CD4-positive, alpha-beta T cell treated with Interleukin-12 subunit alpha and Interleukin-12 subunit beta, for 1 hour (primary cell): ENCODE measurements around the gene LAMA5.

Source experiments
- DNase-seq: peaks from one replicate; pipeline ENCODE4 v3.0.0-alpha.2; 2020

Gene LAMA5

DNA sequence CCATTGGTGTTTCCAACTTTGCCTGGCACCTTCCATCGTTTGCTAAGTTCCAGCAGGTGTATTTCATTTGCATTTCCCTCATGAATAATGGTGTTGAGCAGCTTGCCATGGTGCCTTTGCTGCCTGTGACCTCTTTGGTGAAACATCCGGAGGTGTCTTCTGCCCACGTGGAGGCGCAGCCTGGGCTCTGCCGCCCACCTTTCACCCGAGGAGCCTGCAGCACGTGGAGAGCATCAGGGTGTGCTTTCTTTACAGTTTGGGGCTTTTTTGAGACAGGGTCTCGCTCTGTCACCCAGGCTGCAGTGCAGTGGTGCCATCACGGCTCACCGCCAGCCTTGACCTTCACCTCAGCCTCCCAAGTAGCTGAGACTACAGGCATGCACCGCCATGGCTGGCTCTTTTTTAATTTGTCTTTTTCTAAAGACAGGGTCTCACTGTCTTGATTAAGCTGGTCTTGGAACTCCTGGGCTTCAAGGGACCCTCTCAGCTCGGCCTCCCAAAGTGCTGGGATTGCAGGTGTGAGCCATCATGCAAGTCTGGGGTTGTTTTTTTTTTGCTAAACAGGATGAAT is 67.4 kb downstream of the LAMA5 start:
- DNase-seq = no peak

DNA sequence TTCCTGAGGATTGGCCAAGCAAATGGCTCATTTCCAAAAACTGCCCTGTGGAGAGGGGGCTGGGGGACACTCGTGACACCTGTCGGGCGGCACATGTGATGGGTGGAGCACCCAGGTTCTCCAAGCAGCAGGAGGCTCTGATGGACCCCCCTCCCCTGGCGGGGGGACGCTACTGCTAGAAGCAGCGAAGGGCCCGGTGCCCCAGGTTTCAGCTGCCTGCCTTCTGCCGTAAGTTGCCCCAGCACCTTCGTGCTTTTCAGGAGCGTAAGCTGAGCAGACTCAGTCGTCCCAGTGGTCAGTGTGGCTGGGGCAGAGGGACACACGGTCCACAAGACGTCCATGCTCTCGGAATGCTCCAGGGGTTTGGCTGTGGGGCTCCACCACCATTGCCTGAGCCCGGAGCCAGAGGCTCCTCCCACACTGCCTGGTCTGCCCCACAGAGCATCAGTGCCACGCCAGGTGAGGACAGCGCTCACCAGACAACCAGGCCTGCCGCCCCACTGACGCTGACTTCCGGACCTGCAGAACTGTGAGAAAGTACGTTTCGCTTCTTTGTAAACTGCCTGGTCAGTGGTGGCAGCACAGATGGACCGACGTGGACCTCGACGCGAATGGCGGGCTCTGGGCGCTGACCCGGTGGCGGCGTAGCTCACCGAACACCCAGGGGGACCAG is 68.4 kb downstream of the LAMA5 start:
- no peak for DNase-seq

DNA sequence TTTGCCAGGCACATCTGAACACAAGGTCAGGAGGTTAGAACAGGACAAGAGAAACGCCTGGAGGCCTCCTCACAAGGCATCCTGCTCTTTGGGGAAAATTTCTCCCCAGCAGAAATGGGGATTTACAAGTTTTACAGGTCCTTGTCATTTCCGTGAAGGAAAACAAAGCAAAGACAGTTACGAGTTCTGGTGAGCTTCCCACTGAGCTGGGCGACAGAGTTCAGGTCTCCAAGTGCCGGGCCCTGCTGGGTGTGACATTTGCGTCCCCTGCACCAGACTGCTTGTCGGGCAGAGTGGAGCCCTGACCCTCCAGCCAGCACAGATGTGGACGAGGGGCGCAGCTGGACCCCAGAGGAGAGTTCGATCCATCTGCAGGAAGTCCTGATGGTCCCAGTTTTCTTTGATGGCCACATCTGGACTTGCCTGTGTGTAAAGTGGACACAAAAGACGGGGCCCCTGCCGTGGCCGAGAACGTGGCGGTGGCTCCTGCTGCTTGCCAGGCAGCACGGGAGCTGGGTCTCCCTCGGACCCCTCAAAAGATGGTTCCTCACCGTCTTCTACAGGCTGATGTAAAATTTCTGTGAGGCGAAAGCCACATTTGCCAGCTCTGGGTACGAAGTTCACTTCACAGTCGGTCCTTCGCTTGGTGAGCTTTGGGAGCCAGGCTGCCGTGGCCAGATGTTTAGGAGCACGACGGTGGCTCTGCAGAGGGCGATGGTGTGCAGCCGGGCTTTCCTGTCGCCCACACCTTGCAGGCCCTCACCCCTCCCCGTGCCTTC is 69.5 kb downstream of the LAMA5 start:
- no peak for DNase-seq

DNA sequence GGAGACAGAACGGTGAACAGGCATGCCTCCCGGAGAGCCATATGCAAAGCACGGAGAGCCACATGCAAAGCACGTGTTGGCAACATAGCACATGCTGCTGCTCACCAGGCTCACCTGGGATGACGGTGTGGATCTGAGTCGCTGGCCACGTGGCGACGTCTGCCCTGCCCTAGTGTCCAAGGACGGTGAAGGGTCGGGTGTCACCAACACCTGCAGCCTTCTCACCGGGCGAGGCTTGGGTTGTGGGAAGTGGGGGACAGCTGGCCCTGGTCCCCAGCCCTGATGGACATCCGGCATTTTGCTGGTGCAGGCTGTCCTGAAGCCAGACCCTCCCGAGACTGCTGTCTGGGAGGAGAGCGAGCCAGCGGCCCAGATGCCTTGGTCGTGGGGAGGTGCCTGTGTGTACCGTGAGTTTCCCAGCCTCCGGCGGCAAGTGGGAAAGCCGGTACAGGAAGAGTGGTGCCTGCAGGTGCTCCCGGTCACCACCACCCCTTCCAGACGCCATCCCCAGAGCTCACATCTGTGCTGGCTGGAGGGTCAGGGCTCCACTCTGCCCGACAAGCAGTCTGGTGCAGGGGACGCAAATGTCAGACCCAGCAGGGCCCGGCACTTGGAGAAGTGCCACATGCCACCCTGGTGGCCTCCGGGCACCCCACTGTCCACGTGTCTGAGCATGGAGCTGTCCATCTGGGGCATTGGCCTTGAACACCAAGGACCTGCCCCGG is 70.2 kb downstream of the LAMA5 start:
- DNase-seq = no peak

DNA sequence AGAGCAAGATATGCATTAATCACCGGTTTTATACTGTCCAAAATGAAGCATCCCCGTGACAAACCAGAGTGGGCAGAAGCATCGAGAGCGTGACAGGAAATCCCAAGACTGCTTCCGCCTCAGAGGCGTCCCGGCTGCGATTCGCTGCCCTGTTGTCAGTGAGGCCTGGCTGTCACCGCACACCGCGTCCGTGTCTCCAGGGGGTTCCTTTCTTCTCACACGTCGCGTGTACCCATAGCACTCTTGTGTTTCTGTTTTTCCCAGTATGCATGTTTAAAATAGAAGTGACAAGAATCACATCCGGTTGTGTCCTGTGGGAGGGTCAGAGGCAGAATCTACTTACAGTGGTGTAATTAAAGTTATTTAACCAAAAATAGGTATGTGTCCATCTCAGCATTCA is 72.6 kb downstream of the LAMA5 start:
- no peak for DNase-seq

DNA sequence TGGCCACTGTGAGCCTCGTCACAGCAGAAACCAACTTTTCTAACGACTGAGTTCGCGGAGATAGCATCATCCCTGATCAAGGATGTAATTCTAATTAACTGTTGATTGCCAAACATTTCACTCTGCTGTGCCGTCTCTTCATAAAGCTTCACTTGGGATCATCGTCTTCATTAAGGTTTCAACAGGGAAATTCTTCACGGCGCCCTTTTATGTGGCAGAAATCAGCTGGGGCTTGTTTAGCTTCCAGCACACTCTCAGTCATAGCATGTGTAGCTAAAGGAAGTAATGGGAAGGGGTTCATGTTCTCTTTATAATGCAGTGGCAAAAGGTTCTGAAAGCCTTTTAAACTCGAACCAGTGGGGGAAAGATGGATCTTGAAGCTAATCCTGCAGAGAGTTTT is 73.2 kb downstream of the LAMA5 start:
- no peak for DNase-seq

DNA sequence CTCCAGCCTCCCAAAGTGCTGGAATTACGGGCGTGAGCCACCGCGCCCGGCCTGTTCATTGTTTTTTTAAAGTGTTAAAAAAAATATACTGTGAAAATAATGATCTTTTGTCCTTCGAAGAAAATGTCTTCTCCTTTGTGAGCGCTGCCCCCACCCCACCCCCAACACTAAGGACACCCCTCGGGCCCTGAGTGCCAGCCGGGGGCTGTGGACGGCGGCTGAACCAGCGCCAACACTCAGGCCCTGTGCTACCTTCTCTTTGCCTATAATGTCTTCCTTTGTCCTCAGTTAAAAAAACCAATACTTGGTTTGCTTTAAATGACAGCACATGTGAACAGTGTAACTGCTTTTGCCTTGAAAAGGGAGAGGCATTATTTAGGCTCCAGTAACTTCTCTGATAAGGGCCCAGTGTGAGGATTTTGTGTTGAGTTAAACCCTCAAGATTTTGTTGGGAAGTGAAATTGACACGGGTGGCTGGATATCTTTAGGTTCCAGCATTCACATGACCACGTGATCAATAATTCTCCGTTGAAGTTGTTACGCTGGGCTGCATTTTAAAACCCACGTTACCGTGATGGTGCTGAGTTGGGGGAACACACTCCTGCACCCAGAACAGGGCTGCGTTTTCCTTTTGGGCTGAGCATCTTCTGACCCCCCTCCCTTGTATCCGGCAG is 73.9 kb downstream of the LAMA5 start:
- no peak for DNase-seq

DNA sequence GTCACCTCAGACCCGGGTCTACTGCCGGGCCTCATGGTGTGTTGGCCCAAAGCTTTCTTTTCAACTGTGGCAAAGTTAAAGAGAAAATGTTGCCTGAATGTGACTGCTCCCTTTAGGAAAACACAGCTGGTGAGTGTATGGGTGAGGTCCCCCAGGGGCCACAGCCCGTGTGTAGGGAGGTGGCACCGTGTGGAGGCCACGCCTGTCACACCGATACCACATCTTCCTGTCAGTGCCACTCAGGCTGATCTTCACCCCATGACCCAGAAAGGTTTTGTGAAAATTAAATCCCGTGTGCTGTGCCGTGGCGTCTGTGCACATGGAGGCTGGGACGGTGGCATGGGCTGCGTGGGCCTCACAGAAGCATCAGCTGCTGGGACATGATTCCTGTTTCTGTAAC is 75.0 kb downstream of the LAMA5 start:
- peak; percentile 45 for DNase-seq

DNA sequence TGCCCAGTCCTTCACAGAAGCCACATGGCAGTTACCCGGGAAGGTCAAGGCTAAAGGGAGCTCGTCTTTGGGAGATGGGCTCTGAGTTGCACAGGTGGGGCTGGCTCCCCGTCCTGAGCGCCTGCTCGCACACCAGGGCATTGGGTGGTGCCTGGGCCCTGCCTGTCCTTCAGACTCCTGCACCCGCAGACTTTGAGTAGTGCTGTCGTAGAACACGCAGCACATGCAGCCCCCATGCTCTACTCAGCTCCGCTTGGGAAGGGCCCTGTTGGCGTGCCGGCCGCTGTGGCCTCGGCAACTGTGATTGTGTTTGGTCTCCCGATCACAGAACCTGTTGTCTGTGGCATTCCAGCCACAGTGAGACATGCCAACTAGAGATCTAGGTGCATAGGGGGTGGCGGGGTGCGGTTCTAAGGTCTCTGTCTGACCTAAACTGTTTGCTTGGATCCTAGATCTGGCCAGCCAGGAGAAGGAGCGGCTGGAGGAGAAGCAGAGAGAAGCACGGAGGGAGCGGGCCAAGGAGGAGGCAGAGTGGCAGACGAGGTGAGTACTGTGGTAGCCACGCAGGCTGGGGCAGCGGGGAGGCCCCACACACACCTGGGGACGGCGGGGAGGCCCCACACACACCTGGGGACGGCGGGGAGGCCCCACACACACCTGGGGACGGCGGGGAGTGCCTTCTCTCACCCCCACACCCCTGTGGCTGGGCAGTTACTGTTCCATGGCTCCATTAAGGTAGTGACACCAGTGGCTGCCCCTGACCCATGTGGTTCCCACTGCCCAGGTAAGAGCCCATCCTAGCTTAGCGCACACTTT is 75.7 kb downstream of the LAMA5 start:
- DNase-seq = no peak

DNA sequence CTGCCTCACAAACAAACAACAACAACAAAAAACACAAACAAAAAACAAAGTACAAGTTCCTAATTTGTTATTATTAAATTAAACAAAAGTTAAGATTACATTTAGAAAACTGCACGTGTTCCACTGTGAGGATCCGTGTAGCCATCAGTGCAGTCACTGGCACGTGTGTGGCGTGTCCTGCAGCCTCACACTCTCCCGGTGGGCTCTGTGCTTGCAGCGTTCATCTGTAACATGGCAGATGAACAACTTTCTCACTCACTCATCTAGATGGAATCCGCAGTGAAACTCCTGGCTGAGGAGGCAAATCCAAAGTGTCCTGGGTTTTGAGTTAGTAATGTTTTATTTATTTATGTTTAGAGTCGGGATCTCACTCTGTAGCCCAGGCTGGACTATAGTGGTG is 77.2 kb downstream of the LAMA5 start:
- no peak for DNase-seq

DNA sequence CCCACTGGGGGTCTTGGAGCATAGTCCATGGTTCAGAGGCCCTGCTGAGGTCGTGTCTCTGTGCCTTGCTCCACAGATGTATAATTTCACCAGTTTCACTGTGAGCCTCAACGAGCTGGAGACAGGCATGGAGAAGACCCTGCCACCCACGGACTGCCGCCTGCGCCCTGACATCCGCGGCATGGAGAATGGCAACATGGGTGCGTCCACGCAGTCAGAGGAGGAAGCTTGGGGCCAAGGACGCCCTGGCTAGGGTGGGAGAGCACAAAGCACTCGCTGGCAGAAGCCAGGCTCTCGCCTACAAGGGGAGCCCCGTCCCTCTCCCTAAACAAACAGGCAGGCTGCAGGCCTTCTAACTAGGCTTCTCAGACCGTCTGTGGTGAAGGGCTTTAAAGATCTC is 78.0 kb downstream of the LAMA5 start:
- DNase-seq = no peak

DNA sequence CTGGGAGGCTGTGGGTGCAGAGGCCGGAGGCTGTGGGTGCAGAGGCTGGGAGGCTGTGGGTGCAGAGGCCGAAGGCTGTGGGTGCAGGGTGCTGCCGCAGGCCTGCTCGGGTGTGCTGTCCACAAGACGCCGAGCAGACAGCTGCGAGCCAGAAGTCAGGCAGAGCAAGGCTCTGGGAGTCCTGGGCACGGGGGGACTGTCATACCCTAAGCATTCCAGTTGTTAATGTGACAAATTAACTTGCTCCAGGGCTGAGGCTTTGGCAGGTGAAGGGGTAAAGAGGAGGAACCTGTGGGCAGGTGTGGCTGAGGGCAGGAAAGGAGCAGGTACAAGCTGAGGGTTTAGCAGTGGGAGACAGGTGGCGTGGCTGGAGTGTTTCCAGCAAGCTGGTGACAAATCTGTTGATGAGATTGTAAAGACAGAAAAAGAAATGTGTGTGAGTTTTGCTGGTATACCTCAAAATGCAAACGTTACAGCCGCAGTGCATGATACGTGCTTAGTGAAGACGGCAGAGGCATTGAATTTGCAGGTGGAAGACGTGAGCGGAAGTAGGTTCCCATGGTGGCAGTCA is 78.5 kb downstream of the LAMA5 start:
- DNase-seq = no peak

DNA sequence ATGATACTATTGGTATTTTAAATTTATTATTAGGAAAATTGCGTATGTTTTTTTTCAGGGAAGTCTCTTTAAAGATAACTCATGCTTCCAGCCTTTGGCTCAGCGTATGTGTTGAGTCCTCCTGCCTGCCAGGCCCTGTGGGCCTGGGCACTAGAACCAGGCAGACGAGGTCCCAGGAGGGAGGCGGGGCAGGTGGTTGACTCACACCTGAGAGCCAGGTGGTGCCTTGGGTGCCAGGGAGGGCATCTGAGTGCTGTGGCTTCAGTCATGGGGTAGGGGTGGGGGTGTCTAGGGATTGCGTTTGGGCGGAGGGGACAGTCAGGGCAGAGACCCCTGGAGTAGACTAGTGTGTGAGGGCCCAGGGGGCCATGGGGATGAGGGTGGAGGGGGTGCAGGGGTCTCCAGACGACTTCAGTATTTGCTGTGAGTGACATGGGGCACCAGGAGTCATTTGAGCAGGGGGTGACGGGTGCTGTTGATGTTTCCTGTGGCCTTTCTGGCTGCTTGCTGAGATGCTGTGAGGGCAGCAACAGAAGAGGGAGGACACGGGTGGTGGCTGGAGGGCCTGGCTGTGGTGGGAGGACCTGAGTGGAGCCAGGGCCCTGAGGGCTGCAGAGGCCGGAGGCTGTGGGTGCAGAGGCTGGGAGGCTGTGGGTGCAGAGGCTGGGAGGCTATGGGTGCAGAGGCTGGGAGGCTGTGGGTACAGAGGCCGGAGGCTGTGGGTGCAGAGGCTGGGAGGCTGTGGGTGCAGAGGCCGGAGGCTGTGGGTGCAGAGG is 79.2 kb downstream of the LAMA5 start:
- no peak for DNase-seq

DNA sequence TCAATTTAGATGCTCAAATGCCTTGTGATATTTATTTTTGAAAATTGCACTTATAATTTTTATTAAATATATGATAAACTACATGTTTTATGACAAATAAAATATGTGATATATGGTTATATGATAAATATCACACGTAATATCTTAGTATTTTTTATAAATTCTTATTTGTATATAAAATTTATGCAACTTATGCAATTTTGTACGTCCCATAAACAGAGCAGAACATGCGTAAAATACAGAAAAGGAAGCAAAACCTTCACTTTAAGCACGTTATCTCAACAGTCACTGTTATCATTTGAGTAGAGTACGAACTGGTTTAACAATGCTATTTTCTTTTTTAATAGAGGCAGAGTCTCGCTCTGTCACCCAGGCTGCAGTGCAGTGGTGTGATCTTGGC is 80.0 kb downstream of the LAMA5 start:
- DNase-seq = no peak

DNA sequence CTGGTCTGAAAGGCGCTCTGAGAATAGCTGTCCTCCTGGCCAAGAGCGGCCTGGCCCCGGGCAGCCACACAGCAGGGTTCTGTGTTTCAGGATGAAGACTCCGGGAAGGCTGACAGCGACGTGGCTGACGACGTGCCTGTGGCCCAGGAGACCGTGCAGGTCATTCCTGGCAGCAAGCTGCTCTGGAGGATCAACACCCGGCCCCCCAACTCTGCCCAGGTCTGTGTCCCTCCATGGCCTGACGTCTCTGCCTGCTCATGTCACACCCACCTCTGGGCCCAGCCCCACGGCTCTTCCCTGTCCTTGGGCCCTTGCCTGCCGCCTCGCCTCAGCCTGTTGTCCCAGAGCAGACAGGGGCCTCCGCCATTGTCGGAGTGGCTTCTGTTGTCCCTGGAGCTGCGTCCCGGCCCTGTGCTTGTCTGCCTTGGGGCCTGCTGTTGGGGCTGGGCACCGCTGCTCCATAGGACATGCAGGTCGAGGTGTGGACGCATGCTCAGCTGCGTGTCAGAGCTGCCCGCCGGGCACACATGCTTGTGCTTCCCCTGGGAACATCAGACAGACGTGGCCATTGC is 80.5 kb downstream of the LAMA5 start:
- DNase-seq = no peak

DNA sequence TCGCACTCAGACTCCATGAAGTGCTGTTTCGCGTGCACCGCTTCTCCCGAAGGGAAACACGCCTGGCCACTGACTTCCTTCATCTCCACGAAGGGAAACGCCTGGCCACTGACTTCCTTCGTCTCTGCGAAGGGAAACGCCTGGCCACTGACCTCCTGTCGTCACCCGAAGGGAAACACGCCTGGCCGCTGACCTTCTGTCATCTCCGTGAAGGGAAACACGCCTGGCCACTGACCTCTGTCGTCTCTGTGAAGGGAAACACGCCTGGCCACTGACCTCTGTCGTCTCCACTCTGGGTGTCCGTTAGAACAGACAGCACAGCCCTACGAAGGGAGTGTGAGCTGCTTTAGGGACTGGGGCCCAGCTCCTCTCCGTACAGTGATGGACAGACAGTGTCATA is 81.4 kb downstream of the LAMA5 start:
- DNase-seq = no peak

DNA sequence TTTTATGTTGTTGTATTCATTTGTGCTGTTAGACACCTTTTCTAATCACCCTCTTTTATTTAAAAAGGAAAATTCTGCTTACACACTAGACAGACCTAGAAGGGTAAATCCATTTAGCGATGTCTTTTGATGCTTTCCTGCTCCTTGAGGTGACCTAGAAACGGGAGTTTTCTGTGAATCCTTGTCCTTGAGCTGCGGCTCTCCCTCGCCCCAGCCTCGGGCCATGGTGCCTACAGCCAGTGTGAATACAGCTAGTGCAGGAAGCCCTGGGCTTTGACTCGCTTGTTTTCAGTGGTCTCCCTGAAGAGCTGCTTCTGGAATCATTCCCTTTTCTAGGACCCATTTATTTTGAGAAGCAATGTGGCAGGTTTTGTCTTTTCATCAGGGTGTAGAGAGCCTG is 82.0 kb downstream of the LAMA5 start:
- no peak for DNase-seq

DNA sequence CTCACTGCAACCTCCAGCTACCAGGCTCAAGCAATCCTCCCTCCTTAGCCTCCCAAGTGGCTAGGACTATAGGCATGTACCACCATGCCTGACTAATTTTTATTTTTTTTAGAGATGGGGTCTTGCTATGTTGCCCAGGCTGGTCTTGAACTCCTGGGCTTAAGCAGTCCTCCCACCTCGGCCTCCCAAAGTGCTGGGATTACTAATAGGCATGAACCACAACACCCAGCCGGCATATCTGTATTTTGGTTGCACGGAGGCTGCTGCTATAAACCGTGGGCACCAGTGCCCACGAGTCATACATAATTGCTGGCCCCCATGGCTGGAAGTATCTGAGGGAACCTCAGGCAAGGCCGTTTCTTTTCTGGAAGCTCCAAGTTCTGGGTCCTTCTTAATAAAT is 82.7 kb downstream of the LAMA5 start:
- no peak for DNase-seq

DNA sequence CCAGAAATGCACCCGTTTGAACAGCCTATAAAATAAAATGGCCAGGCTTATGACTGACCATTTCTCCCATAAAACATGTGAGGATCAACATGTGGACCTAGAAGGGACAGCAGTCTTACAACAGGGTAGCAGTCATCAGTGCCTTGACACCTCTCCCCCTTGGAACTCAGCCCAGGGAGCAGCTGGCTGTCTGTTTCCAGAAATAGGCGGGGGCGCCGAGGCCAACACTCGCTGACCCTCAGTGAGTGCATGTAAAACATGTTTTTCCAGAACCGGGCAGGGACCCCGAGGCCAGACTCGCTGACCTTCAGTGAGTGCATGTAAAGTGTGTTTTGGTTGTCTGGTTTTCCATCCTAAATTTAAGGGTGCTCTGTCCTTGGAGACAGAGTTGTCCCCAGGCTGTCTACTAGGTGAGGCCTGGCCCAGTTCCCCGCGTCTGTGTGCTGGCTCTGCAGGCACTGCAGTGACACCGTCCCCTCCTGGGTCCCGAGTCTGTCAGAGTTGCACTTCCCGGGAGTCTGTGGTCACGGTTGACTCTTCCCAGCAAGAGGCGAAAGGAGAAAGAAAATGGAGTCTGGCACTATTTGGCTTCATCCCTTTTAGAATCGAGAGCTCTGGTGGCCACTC is 84.1 kb downstream of the LAMA5 start:
- DNase-seq = no peak

DNA sequence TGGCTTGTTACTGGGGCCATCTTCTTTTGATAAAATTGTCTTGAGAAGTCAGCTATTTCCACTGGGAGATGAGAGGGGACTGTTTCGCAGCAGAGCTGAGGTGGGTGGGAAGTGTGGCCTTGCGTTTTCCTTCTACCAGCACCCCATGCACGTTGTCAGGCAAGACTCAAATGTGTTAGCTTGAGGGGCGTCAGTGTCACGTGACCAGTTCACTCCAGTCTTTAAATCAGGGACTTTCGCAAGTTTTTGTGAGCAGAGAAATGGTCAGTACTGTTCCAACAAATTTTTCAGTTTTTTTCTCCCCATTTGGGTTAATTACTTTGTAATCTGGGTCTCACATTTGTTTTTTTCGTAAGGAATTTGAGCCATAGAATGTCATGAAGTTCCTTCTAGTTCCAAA is 85.0 kb downstream of the LAMA5 start:
- no peak for DNase-seq
